Tongue (tissue), 2 donors: ENCODE data around the gene RASAL1. TPM values are rescaled to one million over a fixed set of nuclear protein-coding genes. Genes with fewer than 3 reads are reported as not detected.
A peak's percentile ranks its signal among the peaks of the same experiment; 100 is the strongest.

Experiments
- DNase-seq: peaks from one replicate; pipeline ENCODE4 v3.0.0-alpha.2; 2015
- total RNA-seq: library from RNA; depleted of rRNA; stranded (reverse); fragments of >200 nt; gene quantifications from one replicate; pipeline ENCODE4 v1.2.3, GENCODE V29; 2014

The RASAL1 gene
- total RNA-seq, 1 donor from 2014 or later, result 3.8 TPM

- DNase-seq, result no peak
Measured at GRCh38 chr12:113075137-113075683, 60.4 kb downstream of the RASAL1 start.

- no peak for DNase-seq
Measured at GRCh38 chr12:113073586-113073985, 62.0 kb downstream of the RASAL1 start.

GRCh38 chr12:113072136-113072535 is 63.4 kb downstream of the RASAL1 start:
- DNase-seq, result no peak

- DNase-seq, result peak; percentile 46
Measured at GRCh38 chr12:113071135-113072112, 64.1 kb downstream of the RASAL1 start.

DNA sequence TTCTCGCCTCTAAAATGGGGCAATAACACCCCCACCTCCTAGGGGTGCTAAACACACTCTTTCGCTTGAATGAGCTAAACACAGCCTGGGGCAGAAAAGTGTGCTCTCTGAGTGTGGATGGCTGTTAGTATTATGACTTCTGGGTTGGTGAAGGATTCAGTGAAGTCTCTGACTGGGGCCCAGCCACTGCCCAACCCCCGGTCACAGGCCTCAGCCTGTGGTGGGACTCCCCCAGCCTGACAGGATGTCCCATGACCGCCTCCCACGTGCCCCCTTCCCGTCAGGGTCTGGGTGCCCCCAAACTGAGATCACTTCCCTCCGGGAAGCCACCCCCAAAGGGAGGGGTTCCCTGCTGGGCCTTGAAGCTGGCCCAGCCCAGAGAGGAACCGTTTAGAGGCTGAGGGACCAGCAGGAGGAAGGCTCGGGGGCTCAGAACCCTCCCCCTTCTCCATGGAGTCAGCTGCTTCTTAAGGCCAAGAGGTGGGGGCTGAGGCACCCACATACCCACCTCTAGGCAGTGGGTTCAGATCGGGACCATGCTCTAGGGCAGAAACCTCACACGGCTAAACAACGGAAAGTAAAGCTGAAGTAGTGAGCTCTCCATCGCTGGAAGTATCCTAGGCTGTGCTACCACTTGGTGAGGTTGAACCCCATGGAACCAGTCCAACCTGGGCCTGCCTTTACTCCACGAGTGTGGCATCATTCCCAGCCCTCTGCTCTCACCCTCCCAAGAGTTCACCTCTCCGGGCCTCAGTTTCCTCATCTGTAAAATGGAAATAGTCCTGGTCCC is 65.2 kb downstream of the RASAL1 start:
- no peak for DNase-seq

DNA sequence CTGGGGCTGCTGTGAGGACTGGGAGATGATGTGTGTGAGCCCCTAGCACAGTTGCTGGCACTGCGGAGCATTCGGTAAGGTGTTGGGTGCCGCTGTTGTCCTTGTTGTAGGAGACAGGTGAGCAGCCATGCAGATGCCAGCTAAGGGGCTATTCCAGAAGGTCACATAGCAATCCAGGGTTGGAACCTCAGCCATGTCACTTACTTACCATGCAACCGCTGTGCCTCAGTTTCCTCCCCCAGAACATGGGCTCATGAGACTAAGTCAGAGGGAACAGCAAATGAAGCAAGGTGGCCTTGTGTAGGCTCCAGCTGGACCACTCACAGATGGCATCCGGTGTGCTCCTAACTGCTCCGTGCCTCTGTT is 65.8 kb downstream of the RASAL1 start:
- DNase-seq, result no peak

DNA sequence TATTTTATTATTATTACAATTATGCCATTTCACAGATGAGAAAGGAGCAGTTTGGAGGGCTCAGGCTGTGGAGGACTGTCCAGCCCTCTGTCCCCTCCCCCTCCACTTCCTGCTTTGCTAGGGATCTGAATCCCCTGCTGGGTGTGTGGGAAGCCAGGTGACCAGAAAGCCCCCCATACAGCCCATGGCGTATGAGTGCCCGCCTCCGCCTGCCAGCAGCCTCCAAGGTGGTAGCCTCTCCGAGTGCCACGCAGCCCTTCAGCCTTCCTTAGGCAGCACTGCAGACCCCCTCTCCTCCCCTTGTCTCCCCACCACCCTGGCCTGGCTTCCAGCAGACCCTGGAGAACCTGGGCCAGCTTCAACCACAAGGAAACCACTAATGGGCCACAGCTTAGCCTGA is 66.4 kb downstream of the RASAL1 start:
- DNase-seq, result no peak

DNA sequence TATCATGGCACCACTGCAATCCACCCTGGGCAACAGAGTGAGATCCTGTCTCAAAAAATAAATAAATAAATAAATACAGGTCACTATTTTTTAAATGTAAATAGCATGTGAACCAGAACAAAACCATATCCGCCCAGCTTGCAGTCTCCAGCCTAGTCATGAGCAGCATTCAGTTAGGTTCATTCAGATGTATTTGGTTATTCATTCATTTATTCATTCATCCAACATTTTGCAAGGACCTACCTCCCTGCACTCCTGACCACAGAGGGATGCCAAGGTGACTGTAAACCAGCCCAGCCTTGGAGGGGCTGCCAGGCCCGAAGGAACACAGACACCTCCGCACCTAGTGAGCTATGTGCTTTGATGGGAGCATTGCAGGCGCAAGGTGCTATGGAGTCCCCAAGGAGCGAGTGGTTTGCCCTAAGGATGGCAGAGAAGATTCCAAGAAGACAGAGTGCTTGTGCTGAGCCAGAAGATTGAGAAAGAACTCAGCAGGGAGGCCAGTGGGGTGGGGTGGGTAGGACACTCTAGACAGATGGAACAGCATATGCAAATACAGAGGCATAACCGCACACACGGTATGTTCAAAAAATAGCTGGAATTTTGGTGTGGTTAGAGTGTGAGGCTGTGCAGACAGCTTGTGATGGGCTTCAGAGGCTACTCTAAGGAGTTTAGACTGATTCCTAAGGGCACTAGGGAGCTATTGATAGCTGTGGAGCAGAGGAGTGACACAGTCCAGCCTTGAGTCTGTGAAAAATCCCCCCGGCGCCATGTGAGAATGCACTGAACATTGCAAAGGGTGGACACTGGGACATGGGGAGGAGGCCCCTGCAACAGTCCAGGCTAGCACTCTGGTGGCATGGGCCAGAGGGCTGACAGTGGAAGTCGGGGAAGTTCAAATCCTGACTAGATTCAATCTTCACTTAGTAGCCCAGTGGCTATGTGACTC is 67.3 kb downstream of the RASAL1 start:
- DNase-seq, result no peak

DNA sequence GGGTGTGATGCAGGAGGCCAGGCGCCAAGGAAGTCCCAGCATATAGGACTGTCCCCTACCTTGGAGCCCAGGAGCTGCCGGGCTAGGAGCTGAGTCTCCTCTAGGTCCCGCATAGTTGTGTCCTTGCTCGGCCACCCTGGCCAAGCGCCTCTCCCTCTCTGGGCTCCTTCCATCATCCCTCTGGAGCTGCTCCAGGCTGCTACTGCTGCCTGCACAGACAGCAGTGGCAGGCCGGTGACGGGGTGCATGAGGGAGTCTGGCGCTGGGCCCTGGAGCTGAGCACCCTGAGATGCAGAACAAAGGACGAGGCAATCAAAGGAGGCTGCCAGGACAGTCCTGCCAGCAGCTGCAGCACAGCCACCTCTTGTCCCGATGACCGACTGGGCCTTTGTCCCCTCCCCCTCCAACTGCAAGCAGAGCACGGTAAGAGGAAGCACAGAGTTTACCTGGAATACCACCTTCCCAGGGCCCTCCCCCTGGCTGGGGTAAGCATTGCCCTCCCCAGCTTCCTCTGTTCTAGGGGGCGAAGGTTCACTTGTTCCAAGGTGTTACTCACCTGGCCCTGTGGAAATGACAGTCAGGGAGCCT is 68.7 kb downstream of the RASAL1 start:
- no peak for DNase-seq

GRCh38 chr12:113065126-113066007 is 70.2 kb downstream of the RASAL1 start:
- DNase-seq, result peak; percentile 45

- no peak for DNase-seq
Measured at GRCh38 chr12:113064395-113065125, 71.0 kb downstream of the RASAL1 start.

GRCh38 chr12:113063396-113064350 is 71.9 kb downstream of the RASAL1 start:
- DNase-seq, result no peak

DNA sequence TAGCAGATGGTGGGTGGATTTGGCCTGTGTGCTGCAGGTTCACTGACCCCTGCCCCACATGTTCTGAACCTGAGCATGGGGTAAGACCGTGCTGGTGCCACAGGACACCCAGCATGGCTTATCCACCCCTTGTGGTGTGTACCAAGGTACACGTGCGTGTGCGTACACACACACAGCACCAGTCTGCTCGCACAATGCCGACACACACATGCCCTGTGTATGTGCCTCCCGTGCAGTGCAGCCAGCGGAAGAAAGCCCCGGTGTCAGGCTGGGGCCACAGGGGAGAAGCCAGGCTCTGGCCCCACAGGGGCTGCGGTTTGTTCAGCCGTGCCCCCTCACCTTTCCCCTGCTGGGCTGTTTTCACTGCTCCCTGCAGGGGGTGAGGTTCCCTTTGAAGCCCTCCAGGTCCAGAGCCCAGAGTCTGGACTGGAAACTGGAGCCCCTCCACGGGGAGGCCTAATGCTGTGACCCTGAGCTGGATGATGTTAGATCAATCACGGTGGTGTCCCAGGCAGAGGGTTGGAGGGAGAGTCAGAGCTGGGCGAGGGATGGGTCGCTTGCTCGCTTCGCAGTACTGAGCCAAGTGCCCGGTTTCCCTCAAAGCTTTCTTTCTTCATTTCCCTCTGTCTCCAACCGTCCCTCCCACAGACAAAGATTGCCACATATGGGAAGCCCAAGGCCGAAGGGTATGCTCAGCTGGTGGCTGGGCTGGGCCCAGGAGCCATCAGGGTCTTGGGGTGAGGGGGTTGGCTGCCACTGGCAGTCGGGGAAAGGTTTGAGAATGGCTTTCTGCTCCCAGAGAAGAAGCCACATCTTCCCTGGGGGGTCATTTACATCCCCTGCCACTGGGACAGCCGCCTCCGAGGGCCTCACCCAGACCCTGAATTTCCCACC is 72.8 kb downstream of the RASAL1 start:
- DNase-seq, result no peak

- no peak for DNase-seq
Measured at GRCh38 chr12:113061061-113061694, 74.4 kb downstream of the RASAL1 start.

DNA sequence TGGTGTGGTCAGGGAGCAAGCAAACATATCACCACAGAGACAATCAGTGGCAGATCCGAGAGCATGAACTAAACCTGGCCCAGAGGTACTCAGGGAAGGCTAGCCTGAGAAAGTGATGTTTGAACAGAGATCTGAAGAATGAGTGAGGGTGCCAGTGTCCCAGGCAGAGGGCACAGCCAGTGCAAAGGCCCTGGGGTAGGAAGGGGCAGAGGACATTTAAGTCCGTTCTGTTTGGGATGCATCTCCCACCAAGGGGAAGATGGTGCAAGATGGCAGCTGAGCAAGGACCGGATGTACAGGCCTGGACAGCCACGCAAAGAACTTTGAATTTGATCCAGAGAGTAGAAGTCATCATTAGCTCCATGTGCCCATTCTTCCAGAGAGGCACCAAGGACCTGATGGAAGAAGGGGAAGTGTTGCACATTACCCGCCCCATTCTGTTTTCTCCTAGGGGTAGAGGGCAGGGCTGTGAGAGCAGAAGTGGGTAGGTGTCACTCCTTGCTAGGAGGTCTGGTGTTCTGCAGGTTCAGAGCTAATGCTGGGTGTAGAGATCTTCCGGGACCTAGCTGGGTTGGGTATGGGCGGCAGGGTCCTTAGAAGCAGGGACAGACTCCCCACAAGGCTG is 75.1 kb downstream of the RASAL1 start:
- DNase-seq, result no peak

DNA sequence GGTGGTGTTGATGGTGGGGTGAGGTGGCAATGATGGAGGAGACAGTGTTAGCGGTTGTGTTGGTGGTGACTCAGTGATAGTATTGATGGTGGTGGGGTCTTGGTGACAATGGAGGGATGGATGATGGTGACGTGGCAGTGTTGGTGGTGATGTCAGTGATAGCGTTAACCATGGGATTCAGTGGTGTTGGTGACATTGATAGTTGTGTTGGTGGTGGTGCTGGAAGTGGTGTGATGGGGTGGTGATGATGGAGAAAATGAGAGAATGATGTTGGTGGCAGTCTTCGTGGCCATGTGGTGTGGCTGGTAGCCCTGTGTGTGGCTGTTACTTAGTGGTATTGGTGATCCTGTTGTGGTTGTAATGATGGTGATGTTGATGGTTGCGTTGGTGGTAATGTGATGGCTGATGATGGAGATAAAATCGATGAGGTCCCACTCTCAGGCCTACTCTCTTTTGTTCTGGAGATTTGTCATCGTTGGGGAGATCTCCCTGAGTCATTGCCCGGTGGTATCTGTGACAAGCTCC is 76.4 kb downstream of the RASAL1 start:
- no peak for DNase-seq
